HL-60 (cell line): ENCODE results near the gene PTPN23.

Source experiments
- DNase-seq, 2 experiments: peaks; one replicate each; pipeline ENCODE4 v3.0.0-alpha.2; 2010 to 2020; ENCODE audit warnings: low read depth in 1 of 2, low spot score in 1 of 2
- H3K27ac ChIP-seq: fragments of 250-450 bp; sonication (Bioruptor Pico); replicated peaks from 2 replicates; pipeline ENCODE4 v1.5.1; 2020; ENCODE audit warnings: mild to moderate bottlenecking, moderate library complexity
- H3K27me3 ChIP-seq: fragments of 250-450 bp; sonication (Bioruptor Pico); 2 replicates; pipeline ENCODE4 v1.5.1; 2021; ENCODE audit warnings: mild to moderate bottlenecking, moderate library complexity; ENCODE audit not compliant: insufficient read depth, poor library complexity, severe bottlenecking
- H3K4me3 ChIP-seq: replicated peaks from 2 replicates; pipeline ENCODE4 v1.5.1; 2011; ENCODE audit warnings: mild to moderate bottlenecking, control low read depth, low read length; ENCODE audit not compliant: insufficient read depth
- GABPA ChIP-seq: IDR thresholded peaks from 2 replicates; pipeline ENCODE4 v1.6.1; 2012; ENCODE audit warnings: low read depth
- POLR2AphosphoS5 ChIP-seq: IDR thresholded peaks from 2 replicates; pipeline ENCODE4 v1.6.1; 2012; ENCODE audit warnings: low read depth
- SPI1 ChIP-seq: IDR thresholded peaks from 2 replicates; pipeline ENCODE4 v1.6.1; 2012; ENCODE audit warnings: low read depth, mild to moderate bottlenecking, borderline replicate concordance
- TF ChIP-seq, protein P1 (sequence below): IDR thresholded peaks from 2 replicates; pipeline ENCODE4 v1.6.1; 2012; ENCODE audit warnings: low read depth; ENCODE audit not compliant: insufficient replicate concordance
- TF ChIP-seq, protein P2 (sequence below): IDR thresholded peaks from one replicate; pipeline ENCODE4 v1.5.1; 2011; ENCODE audit warnings: low read length, control low read depth, inconsistent platforms; ENCODE audit not compliant: insufficient read depth

The PTPN23 gene

DNA sequence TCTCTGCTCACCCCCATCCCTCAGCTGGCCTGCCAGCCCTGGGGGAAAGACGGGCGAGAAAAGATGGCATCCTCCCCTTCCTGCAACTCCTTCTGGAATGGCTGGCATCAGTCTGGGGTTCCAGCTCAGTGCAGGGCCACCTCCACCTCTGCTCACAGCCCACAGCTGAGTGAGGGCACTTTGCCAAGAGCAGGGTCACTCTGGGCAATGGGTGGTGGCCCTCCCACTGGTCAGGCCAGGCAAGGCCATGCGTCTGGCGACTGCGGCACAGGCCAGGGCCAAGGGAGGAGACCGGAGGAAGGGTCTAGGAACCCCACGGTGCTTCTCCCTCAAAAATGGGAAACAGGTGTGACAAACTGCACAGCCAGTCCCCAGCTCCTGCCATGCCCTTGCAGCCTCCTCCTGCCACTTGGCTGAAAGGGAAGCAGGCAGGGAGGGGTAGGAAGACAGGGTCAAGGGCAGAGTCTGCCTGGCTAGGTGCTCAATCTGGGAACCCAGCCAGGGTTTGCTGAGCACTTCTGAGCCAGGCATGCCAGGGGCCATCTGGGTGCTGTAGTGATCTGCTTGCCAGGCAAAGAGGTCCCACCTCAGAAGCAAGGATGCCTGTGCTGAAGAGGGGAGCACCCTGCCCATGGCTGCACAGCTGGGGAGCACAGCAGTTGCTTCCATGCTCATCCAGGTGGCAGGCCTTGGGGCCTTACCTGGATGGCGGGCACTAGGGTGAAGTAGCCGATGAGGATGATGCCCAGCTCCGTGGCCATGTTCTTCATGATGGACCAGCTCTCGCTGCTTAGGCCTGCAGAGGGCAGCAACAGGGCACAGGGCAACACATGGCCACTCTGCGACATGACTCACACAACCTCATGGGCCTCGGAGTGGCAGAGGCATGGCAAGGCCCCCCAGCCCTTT is 41.2 kb downstream of the PTPN23 start:
- H3K4me3 ChIP-seq: no peak overlapping the region
- H3K27me3 ChIP-seq: no peaks in the 10 kb centered on the region

DNA sequence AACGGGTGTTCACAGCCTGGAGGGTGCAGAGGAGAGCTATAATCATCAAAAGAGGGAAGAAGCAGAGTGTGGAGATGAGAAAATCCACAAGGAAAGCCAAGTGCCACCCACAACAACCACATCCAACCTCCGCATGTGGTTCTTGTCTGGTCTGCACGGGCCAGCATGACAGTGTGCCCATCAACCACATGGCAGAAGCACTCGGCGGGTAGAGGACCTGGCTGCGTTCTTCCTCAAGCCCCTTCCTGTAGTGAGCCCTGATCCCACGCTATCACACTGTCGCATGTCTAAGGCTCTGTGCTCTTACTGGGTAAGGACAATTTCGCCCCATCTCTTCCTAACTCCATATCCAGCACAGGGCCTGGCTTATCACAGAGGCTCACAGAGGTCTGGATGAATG is 41.9 kb downstream of the PTPN23 start:
- no peak for DNase-seq
- H3K27ac ChIP-seq: no peak overlapping the region
- TF ChIP-seq, protein P1, sequence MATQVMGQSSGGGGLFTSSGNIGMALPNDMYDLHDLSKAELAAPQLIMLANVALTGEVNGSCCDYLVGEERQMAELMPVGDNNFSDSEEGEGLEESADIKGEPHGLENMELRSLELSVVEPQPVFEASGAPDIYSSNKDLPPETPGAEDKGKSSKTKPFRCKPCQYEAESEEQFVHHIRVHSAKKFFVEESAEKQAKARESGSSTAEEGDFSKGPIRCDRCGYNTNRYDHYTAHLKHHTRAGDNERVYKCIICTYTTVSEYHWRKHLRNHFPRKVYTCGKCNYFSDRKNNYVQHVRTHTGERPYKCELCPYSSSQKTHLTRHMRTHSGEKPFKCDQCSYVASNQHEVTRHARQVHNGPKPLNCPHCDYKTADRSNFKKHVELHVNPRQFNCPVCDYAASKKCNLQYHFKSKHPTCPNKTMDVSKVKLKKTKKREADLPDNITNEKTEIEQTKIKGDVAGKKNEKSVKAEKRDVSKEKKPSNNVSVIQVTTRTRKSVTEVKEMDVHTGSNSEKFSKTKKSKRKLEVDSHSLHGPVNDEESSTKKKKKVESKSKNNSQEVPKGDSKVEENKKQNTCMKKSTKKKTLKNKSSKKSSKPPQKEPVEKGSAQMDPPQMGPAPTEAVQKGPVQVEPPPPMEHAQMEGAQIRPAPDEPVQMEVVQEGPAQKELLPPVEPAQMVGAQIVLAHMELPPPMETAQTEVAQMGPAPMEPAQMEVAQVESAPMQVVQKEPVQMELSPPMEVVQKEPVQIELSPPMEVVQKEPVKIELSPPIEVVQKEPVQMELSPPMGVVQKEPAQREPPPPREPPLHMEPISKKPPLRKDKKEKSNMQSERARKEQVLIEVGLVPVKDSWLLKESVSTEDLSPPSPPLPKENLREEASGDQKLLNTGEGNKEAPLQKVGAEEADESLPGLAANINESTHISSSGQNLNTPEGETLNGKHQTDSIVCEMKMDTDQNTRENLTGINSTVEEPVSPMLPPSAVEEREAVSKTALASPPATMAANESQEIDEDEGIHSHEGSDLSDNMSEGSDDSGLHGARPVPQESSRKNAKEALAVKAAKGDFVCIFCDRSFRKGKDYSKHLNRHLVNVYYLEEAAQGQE: no peak
- TF ChIP-seq, protein P2, sequence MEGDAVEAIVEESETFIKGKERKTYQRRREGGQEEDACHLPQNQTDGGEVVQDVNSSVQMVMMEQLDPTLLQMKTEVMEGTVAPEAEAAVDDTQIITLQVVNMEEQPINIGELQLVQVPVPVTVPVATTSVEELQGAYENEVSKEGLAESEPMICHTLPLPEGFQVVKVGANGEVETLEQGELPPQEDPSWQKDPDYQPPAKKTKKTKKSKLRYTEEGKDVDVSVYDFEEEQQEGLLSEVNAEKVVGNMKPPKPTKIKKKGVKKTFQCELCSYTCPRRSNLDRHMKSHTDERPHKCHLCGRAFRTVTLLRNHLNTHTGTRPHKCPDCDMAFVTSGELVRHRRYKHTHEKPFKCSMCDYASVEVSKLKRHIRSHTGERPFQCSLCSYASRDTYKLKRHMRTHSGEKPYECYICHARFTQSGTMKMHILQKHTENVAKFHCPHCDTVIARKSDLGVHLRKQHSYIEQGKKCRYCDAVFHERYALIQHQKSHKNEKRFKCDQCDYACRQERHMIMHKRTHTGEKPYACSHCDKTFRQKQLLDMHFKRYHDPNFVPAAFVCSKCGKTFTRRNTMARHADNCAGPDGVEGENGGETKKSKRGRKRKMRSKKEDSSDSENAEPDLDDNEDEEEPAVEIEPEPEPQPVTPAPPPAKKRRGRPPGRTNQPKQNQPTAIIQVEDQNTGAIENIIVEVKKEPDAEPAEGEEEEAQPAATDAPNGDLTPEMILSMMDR: no peak
- no peak for TF ChIP-seq POLR2AphosphoS5
- TF ChIP-seq SPI1: no peak
- TF ChIP-seq GABPA: no peak
- no peaks in the 10 kb centered on the region for H3K27me3 ChIP-seq
- H3K4me3 ChIP-seq: no peak overlapping the region

More for the DNA sequence above, 41.2 kb downstream of the PTPN23 start:
- peak in 1 of 2 experiments; percentile 54 for DNase-seq
- TF ChIP-seq POLR2AphosphoS5 (no peak; the same call in 1 of the 2 replicates), GABPA (no peak)
- TF ChIP-seq, protein P1: no peak
- H3K27ac ChIP-seq: peak overlapping the region; percentile 77

DNA sequence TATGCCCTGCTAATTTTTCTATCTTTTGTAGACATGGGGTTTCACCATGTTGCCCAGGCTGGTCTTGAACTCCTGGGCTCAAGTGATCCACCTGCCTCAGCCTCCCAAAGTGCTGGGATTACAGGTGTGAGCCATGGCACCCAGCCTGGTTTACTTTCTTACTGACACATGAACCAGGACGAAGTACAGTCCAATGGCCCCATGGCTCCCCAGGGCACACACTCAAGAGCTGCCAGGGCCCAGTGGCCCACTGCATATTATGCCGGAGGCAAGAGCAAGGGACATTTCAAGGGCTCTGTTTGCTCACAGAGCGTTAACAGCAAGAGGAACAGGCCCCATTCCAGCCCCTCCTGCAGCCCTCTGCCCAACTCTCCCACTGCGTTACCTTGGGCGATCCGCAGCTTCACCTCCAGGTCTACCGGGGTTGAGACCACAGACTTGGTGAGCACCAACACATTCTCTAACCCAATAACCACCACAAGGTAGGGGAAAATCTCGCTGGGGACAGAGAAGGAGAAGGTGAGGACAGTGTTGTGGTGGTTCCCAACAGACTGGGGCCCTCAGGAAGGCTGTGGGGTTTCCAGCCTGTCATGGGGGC is 42.8 kb downstream of the PTPN23 start:
- no peak for DNase-seq
- TF ChIP-seq SPI1 (no peak), GABPA (no peak), POLR2AphosphoS5 (no peak)
- TF ChIP-seq, protein P1: no peak
- TF ChIP-seq, protein P2: no peak
- no peak overlapping the region for H3K4me3 ChIP-seq
- no peak overlapping the region for H3K27ac ChIP-seq
- H3K27me3 ChIP-seq: no peaks in the 10 kb centered on the region
